ENCODE data around the gene HECTD4.

DNA sequence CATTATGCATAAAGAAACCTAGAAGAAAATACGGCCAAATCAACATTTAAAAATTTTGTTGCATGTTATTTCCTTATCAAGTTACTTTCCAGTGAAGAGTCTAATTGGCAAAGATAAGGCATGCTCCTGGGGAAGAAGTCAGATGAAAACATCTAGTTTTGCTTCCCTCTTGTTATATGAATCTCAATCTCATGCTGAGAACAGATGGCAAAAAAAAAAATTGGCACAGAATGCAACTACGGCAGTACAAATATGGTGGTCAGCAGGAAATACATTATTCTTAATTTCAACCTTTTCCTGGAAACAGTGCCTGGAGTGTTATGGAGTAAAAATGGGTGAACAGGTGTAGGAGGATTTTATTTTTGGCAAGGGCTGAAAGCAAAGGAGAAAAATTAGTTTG lies 32.8 kb downstream of the HECTD4 start:
- TF ChIP-seq POLR2A (IDR thresholded peaks at IDR 0.05; ENCODE audit: low read length) (no peak), GATA1 (IDR thresholded peaks at IDR 0.05; ENCODE audit: low read depth, low read length) (no peak)

Data from erythroblast (primary cell).